ENCODE measurements around the gene FGF1. TPM values are rescaled to one million over a fixed set of nuclear protein-coding genes. Genes with fewer than 3 reads are reported as not detected.

The FGF1 gene
- total and polyA plus RNA-seq, 2 donors (not counting 3 experiments of a cell fraction or from before 2014, with no cell fraction given) = not detected

DNA sequence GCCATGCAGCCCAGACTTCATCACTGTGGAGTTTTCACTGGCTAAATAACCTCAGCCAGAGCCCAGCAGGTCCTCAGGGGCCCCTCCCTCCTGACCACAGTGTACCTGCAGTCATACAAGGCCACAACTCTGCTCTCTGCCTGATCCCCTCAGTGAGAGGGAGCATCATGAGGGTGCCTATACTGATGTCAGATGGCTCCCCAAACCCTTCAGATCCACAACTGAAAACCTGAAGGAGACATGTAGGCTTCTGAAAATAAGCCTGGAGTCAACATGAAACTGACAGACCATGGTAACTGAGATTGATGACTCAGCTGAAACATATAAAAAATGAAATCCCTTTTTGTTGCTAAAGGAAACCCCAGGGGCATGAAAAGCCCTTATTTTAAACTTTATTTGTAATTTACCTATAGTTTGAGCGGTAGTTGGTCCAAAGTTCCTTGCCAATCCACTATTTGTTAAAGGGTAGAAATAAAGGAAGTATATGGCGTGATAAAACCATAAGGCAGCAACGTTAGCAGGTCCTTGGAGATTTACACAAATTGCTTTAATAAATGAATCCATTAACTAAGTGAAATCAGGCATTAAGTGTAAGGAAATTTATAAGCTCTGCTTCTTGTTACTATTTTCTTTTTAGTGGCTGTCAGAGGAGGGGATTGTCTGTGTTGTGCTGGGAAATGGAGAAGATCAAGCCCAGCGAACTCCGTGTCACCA is 68.3 kb downstream of the FGF1 start:
- no TSS peak for BruUV-seq (replicated peaks)
- Histone ChIP-seq H3K79me2 (ENCODE audit: control insufficient read depth, insufficient read depth, low read length) (no peaks in the 10 kb centered on the region), H3K9me1 (replicated peaks; ENCODE audit: control insufficient read depth, extremely low read depth, insufficient read depth, low read length) (no peaks in the 10 kb centered on the region), H3K4me3 (replicated peaks in 1 of 3; ENCODE audit: insufficient read depth in 1 of 3, low read depth in 1 of 3, low read length in 3 of 3) (no peak overlapping the region), H3K4me1 (ENCODE audit: control insufficient read depth, extremely low read depth, insufficient read depth, low read length) (no peaks in the 10 kb centered on the region), H3K9ac (replicated peaks; ENCODE audit: extremely low read depth, insufficient read depth, low read length) (no peak overlapping the region), H3K36me3 (ENCODE audit: control insufficient read depth in 2 of 2, extremely low read depth in 1 of 2, insufficient read depth in 2 of 2, low read length in 2 of 2) (no peaks in the 10 kb centered on the region), H3K27ac (ENCODE audit: insufficient read depth, low read depth, low read length) (no peak overlapping the region), H3K27me3 (ENCODE audit: control insufficient read depth in 2 of 2, insufficient read depth in 2 of 2, low read length in 2 of 2) (peaks cover 0 to 4% of the 10 kb centered on the region in 2 experiments), H3K4me2 (ENCODE audit: insufficient read depth, low read length) (no peak overlapping the region), H2AFZ (ENCODE audit: low read depth, low read length) (no peak overlapping the region), H4K20me1 (replicated peaks; ENCODE audit: control insufficient read depth, extremely low read depth, insufficient read depth, low read length) (no peaks in the 10 kb centered on the region), H3K9me3 (replicated peaks; ENCODE audit: control insufficient read depth, insufficient read depth, low read length) (no peaks in the 10 kb centered on the region)
- dilution Hi-C loops (cut with MboI; ENCODE audit: extremely low pct_ligation_motif_present, low sequenced_read_pairs) (no loop called here), intact Hi-C loops (cut with micrococcal nuclease) (no loop called here)
- ChIA-PET POLR2A (no interaction called here), CTCF (interaction anchor here (1.2 to 3.2 kb wide), 5 partner anchors 38 to 271 kb away, joined by 3 to 12 read pairs (median 7); no protein-coding TSS in a partner anchor)
- FAIRE-seq (no peak), DNase-seq (ENCODE audit: low read depth, low spot score) (no peak)
- TF ChIP-seq, protein P1, sequence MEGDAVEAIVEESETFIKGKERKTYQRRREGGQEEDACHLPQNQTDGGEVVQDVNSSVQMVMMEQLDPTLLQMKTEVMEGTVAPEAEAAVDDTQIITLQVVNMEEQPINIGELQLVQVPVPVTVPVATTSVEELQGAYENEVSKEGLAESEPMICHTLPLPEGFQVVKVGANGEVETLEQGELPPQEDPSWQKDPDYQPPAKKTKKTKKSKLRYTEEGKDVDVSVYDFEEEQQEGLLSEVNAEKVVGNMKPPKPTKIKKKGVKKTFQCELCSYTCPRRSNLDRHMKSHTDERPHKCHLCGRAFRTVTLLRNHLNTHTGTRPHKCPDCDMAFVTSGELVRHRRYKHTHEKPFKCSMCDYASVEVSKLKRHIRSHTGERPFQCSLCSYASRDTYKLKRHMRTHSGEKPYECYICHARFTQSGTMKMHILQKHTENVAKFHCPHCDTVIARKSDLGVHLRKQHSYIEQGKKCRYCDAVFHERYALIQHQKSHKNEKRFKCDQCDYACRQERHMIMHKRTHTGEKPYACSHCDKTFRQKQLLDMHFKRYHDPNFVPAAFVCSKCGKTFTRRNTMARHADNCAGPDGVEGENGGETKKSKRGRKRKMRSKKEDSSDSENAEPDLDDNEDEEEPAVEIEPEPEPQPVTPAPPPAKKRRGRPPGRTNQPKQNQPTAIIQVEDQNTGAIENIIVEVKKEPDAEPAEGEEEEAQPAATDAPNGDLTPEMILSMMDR (IDR thresholded peaks at IDR 0.05; ENCODE audit: extremely low read depth in 1 of 2, insufficient read depth in 1 of 2, low read depth in 1 of 2, low read length in 2 of 2) = no peak
- no peak for TF ChIP-seq POLR2AphosphoS5 (IDR thresholded peaks at IDR 0.05; ENCODE audit: insufficient read depth, low read depth, low read length)
- no peak for TF ChIP-seq POLR2A (IDR thresholded peaks at IDR 0.05; ENCODE audit: low read depth, low read length)
- no peak for TF ChIP-seq GATA2 (IDR thresholded peaks at IDR 0.05; ENCODE audit: insufficient read depth, insufficient read length, low read depth, low read length)
- TF ChIP-seq MYC (IDR thresholded peaks at IDR 0.05; ENCODE audit: low read depth, low read length) = no peak
- no peak for TF ChIP-seq EZH2 (IDR thresholded peaks at IDR 0.05; ENCODE audit: borderline replicate concordance, low read depth, low read length, severe bottlenecking)
- no peak for TF ChIP-seq JUN (IDR thresholded peaks at IDR 0.05; ENCODE audit: borderline replicate concordance, insufficient read depth, insufficient read length, low read depth)
- no peak for TF ChIP-seq FOS (IDR thresholded peaks at IDR 0.05; ENCODE audit: borderline replicate concordance, insufficient read depth, low read length)
- TF ChIP-seq, protein P2, sequence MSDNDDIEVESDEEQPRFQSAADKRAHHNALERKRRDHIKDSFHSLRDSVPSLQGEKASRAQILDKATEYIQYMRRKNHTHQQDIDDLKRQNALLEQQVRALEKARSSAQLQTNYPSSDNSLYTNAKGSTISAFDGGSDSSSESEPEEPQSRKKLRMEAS (IDR thresholded peaks at IDR 0.05; ENCODE audit: insufficient read depth, insufficient read length) = no peak

Measured in endothelial cell of umbilical vein (primary cell).